HG03354 (cell line): ENCODE measurements around the gene DLGAP4.
"Not testable (repeated sequence)": the region's sequence is repeated elsewhere in the genome, so short reads cannot be mapped to it uniquely, and the experiment has no call there.

Experiments used
- ATAC-seq: cut with Tn5 transposase; IDR thresholded peaks from one replicate; pipeline ENCODE4 v1.9.1; 2021; ENCODE audit warnings: mild to moderate bottlenecking; ENCODE audit not compliant: unreplicated experiment, poor library complexity, severe bottlenecking

Gene DLGAP4

DNA sequence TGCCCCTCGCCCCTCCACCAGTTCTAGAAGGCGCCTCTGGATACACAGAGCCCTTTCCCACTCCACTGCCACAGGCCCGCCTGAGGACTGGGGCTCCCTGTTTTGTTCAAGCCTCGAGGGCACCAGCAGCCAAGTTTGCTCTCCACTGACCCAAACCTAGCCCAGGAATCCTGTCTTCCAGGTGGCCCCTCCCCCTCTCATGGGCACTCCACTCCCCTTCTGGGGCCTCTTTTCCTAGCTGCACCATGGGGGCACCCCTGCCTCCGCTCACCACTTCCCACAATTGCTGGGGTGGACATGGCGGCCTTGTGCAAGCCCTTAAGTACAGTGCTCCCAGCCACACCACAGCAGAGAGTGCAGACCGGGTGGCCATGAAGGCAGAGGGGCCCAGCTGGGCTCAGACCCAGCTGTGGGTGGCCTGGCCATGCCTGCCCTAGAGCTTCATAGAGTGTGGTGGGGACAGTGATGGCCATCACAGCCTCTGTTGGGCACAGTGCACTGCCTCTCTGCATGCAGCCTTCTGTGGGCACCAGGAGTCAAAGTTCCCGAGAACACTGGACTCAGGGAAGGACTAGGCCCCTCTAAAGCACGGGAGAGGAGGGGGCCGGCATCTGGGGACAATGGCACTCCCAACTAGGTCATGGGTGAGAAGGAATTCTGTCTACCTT is 236.5 kb downstream of the DLGAP4 start:
- no peak for ATAC-seq

DNA sequence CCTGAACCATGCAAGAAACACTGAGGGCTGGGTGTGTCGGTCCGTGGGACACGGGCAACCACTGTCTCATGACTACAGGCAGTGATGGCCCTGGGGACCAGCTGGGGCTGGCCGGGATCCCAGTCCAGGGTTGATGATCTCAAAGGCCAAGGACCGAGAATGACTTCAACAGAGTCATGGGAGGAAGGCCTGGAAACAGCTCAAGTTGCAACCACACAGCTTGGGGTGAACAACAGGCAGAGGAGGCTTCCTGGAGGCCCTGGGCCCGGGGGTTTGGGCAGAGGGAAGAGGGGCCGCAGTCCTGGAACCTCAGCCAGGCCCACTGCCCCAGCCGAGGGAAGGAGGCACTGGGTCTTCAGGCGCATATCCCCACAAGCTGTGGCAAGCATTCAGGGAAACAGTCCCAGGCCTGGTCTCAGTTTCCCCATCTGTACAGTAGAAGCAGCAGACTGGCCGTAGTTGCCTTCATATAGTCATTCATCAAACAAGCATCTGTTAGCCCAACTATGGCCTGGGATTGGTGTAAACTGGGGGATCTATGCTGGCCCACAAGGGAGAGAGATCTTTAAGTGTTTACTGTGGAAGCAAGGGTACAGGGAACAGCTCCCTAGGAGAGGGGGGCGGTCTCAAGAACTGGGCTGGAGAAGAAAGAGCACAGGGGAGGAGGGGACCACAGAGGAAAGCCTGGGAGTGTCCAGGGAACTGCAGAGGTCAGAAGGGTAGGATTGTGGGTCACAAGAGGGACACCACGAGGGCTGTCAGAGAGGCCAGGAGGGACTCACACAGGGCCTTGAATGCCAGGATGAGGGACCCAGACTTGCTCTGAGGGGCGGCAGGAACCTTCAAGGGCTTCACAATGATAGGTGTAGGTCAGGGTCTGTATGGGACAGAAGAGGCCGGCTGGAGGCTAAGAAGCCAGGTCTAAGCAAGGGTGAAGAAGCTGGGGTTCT is 237.3 kb downstream of the DLGAP4 start:
- no peak for ATAC-seq

DNA sequence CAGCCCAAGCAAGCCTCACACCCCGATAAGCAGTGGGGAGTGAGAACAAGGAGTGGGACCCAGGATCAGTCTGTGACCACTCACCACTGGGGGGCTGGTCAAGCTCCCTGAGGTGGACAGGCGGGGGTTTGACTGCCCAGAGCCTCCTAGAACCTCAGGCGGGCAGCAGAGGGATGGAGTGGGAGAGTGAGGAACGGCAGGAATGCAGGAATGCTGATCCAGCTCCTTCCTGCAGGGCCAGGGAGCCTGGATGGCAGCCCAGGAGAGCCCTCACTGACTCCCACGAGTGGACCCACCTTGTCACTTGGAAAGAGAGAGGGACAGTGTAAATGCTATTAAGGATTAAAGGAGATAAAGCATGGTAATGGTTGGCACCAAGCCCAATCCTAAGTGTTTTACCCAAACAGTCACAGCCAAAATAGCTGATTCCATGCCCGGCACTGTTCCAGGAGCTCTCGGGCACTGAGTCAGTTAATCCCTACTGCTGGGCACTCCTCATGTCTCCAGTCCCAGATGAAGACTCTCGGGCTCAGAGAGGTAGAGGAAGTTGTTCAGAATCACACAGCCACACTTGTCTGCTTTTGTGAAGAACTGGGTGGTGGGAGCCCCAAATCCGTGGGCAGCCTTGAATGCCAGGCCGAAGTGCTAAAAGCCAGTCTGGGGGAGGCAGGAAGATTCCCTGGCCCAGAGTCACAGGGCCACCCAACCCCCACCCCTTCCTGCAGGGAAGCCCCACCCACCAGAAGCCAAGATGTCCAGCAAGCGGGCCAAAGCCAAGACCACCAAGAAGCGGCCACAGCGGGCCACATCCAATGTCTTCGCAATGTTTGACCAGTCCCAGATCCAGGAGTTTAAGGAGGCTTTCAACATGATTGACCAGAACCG is 238.2 kb downstream of the DLGAP4 start:
- no peak for ATAC-seq

DNA sequence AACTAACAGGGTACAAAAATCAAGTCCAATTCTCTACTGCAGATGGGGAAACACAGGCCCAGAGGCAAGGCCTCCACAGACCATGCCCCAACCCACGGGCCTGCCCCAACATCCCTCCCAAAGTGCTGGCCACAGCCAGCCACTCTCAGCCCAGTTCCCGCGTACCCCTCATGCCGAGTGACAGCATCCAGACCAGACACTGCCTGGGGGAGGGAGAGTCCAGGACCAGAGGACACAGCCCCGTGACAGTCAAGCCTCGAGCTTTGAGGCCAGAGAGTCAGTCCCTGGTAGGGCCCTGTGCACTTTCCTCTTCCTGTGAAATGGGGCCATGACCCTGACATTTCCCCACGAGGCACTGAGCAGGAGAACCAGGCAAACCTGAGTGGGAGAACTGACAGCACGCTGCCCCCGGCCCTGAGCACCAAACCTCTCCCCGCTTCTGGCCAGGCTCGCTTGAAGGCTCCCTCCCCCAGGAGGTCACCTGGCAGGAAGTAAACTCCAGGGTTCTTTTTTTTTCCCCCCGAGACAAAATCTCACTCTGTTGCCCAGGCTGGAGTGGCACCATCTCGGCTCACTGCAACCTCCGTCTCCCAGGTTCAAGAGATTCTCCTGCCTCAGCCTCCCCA is 240.1 kb downstream of the DLGAP4 start:
- no peak for ATAC-seq

DNA sequence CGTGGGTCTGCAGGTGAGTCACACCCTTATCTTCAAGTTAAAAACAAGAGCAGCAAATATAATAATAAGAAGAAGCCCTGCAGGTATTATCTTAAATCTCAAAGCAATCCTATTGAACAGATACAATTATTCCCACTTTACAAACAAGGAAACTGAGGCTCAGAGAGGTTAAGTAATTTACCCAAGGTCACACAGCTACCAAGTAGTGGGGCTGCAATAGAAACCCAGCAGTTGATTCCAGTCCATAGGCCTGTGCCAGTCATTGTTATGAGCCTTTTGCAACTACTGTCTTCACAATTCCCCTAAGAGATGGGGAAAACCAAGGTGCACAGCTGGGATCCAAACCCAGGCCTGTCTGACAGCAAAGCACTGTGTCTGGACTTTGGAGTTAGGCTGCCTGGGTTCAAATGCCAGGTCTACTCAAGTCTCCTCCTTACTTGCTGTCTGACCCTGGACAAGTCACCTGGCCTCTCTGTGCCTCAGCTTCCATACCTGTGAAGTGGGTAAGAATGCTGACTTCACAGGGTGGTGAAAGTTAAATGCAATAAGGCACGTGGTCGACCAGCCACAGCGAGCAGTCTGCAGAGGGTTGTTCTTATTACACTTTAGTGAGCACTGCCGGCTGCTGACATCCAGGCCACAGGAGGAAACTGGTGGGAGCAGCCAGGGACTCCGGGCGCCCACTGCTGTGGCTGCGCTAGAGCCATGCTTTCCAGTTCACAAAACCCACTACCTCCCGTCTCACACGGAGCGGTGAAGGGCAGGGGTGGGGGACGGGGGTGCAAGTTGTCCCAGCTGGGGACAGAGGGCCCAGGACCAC is 241.3 kb downstream of the DLGAP4 start:
- ATAC-seq, result no peak

DNA sequence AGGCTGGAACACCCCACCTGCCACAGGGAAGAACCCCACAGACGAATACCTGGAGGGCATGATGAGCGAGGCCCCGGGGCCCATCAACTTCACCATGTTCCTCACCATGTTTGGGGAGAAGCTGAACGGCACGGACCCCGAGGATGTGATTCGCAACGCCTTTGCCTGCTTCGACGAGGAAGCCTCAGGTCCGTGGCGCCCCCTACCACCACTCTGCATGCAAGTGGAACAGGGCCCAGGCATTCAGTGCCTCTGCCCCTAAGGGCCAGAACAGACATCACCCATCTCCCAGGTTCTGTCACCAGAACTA is 241.8 kb downstream of the DLGAP4 start:
- no peak for ATAC-seq

DNA sequence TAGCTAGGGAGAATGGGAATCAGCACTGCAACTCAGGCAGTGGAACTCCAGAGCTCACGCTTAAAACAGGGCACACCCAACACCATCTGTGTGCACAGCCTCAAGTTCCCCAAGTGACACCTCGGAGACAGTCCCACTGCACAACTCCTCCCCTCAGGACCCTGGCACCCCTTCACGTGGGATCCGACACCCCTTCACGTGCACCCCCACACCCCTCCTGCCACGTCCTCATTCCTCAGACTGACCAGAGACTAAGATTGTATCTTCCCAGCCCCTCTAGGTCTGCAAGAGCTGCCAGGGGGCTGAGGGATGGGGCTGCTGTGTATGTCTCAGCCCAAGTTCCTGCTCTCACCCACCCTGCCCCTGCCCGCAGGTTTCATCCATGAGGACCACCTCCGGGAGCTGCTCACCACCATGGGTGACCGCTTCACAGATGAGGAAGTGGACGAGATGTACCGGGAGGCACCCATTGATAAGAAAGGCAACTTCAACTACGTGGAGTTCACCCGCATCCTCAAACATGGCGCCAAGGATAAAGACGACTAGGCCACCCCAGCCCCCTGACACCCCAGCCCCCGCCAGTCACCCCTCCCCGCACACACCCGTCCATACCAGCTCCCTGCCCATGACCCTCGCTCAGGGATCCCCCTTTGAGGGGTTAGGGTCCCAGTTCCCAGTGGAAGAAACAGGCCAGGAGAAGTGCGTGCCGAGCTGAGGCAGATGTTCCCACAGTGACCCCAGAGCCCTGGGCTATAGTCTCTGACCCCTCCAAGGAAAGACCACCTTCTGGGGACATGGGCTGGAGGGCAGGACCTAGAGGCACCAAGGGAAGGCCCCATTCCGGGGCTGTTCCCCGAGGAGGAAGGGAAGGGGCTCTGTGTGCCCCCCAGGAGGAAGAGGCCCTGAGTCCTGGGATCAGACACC is 242.8 kb downstream of the DLGAP4 start:
- ATAC-seq, result no peak

DNA sequence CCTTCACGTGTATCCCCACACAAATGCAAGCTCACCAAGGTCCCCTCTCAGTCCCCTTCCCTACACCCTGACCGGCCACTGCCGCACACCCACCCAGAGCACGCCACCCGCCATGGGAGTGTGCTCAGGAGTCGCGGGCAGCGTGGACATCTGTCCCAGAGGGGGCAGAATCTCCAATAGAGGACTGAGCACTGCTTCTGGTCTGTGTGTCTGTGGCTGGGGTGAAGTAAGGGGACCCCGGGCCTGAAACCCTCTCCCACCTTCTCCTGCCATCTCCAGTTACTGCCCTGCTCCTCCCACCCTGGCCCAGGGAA is 243.4 kb downstream of the DLGAP4 start:
- ATAC-seq, result no peak

DNA sequence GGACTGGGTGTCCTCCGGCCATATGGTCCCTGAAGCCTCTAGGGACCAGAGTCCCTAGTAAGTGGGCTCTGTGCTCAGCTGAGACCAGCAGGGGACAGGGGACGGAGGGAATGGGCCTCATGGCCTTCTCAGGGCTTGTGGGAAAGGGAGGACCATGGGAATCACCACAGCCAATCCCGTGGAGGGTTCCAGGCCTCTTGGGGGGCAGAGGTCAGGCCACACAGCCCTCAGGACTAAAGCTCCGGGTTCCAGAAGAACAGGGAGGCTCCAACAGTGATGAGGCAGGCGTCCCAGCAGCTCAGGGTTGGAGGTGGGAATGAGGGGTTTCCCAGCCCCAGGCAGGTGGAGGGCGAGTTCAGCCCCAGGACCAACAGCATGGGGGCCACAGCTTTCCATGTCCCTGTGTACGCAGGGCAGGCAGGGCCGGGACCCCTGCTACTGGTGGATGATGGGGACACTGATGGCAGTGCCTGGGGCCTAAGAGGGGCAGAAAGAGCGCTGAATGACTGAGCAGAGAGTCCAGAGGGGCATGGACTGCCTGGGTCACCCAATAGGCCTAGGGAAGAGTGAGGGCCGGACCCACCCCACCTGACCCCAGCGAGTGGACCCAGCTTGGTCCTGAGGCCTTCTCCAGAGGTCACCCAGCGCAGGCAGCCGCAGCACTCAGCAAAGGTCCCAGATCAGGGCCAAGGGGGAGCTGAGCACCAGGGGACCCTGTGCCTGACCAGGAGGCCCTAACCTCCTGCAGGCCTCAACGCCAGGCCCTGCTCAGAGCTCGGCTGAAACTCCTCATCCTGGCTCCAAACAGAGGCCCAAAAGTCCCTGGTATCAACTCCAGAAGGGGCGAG is 244.0 kb downstream of the DLGAP4 start:
- no peak for ATAC-seq

DNA sequence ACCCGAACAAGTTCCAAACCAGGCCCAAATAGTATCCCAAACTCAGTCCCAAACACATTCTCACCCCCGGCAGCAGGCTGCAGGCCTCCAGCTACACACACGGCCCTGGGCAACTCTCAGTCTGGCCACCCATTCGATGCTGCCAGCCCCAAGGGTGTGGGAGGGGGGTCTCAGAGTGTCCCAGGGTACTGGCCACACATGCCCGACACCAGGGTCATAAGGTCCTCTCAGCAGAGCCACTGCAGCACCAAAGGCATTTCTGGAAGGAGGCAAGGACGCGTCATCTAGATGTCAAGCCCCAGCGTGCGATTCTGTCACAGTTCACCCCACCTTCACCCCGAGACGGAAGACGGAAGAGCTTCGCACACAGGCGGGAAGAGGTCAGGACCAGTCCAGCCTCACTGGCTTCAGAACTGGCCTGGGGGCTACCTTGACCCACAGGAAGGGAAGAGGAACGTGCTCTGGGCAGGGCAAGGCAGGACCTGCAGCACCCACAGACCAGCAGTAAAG is 244.7 kb downstream of the DLGAP4 start:
- ATAC-seq, result no peak

DNA sequence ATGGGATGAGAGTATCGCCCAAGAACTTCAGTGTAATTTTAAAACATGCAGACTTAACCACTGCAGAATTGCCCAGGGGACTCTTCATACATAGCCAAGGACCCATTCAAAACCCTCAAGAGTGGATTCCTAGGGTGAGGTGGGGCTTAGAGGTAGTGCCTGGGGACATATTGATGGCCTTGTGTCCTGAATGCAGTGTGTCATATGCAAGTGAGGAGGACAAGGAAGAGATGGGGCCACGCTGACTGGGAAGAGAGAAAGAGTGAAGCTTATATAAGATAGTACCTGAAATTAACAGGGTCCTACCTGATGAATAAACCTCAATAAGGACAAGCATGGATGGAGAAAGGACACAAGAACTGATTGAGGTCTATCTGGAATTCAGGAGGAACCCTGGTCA is 249.1 kb downstream of the DLGAP4 start:
- no peak for ATAC-seq

DNA sequence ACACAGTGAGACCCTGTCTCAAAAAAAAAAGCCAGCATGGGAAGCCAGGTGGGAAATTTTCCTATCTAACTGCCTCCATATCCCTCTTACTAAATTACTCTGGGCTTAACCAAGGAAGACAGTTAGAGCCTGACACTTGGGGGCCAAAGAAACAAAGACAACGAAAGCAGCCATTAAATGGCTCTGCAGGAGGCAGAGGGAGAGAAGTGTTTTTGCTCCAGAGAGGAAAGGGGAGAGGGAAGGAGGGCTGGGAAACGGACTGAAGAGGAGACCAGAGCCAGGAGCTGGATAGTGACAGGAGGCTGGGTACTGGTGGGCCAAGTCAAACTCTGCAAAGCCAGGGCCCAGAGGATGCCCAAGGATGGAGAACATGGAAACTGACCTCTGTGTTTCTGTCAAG is 256.6 kb downstream of the DLGAP4 start:
- no peak for ATAC-seq

DNA sequence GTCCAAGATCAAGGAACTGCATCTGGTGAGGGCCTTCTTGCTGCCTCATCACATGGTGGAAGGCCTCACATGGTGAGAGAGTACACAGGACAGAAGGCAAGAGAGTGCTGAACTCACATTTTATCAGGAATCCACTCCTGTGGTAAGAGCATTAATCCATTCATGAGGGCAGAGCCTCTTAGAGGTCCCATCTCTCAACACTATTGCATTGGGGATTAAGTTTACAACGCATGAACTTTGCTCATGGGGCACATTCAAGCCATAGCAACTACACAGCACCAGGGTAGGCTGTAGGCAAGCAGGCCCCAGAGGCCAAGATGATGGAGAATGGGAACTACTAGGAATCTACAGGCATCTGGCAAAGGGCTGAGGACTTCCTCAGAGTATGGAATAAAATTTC is 257.2 kb downstream of the DLGAP4 start:
- ATAC-seq, result no peak

DNA sequence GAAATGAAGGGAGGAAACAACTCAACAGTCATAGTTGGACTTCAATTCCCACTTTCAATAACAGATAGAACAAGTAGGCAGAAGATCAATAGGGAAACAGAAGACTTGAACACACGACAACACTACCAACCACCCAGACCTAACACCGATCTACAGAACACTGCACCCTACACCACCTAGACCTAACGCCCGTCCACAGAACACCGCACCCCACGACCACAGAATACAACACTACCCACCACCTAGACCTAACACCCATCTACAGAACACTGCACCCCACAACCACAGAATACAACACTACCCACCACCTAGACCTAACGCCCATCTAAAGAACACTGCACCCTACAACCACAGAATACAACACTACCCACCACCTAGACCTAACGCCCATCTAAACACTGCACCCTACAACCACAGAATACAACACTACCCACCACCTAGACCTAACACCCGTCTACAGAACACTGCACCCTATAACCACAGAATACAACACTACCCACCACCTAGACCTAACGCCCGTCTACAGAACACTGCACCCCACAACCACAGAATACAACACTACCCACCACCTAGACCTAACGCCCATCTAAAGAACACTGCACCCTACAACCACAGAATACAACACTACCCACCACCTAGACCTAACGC is 258.1 kb downstream of the DLGAP4 start:
- ATAC-seq, result not testable (repeated sequence)

DNA sequence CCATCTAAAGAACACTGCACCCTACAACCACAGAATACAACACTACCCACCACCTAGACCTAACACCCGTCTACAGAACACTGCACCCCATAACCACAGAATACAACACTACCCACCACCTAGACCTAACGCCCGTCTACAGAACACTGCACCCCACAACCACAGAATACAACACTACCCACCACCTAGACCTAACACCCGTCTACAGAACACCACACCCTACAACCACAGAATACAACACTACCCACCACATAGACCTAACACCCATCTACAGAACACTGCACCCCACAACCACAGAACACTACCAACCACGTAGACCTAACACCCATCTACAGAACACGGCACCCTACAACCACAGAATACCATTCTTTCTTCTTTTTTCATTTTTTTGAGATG is 258.6 kb downstream of the DLGAP4 start:
- not testable (repeated sequence) for ATAC-seq

DNA sequence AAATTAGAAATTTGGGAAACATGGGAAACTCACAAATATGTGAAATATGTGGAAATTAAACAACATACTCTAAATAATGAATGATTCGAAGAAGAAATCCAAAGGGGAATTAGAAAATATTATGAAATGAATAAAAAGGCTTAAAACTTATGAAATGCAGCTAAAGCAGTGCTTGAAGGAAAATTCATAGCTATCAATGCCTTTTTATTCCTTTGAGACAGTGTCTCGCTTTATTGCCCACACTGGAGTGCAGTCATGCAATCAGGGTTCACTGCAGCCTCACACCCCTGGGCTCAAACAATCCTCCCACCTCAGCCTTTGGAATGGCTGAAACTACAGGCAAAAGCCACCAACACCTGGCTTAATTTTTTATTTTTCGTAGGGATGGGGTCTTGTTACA is 259.4 kb downstream of the DLGAP4 start:
- ATAC-seq, result no peak
